Activated CD4-positive, alpha-beta T cell treated with anti-CD3 and anti-CD28 coated beads, Interleukin-10, Interleukin-2, amounts not matched to agents 100 ng/mL and 50 ng/mL, durations not matched to agents 16 hours and 8 hours (primary cell): ENCODE measurements around the gene FAIM.
"Not testable (repeated sequence)": the region's sequence is repeated elsewhere in the genome, so short reads cannot be mapped to it uniquely, and the experiment has no call there.

ENCODE experiments used
- DNase-seq: peaks from one replicate; pipeline ENCODE4 v3.0.0-alpha.2; 2020

FAIM gene

GRCh38 chr3:138604106-138604595 lies 4.4 kb upstream of the FAIM start:
- DNase-seq, result not testable (repeated sequence)

GRCh38 chr3:138609898-138610266 lies 1.3 kb downstream of the FAIM start:
- DNase-seq, result no peak

DNA sequence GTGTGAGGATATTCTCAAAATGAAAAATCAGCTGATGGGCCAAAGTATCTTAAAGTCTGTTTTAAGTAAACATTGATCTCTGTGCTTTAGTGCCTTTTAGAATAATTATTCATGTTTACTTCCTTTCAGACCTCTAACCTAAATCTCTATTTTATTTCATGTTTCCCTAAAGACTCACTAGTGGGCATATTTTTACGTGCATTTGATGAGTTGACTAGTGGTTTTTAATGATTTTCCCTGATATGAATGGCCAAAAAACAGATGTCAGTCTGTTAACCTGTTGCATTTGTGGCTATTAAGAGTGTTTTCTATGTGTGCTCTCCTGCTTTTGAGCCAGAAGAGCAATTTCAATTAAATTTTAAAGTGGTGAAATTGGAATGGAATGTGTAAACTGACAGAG lies 6.9 kb downstream of the FAIM start:
- DNase-seq, result no peak

DNA sequence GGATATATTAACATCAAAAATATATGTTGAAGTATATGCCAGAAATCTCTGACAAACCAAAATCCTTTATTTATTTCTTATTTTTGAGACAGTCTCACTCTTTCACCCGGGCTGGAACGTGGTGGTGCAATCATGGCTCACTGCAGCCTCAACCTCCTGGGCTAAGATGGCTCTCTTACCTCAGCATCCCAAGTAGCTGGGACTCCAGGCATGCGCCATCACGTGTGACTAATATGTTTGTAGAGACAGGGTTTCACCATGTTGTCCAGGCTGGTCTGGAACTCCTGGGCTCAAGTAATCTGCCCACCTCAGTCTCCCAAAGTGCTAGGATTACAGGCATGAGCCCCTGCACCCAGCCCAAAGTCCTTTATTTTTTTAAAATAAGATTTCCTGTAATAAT lies 11.9 kb downstream of the FAIM start:
- DNase-seq, result no peak

DNA sequence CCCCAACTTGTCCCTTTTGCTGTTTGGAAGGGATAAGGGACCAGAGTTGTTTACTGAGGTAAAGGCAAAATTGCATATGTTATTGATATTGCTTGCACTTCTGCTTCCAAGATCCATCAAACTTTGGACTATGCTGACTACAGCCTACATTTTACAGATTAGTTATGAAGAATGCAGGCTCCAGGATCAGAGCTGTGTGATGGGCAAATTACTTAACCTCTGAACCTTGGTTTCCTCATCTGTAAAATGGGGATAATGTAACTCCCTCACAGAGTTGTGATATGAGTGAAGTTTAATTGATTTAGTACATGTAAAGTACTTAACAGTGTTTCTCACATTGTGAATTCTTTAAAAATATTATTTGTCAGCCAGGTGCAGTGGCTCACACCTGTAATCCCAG lies 15.9 kb downstream of the FAIM start:
- DNase-seq, result no peak

- no peak for DNase-seq
These were observed 17.3 kb downstream of the FAIM start for GRCh38 chr3:138625707-138626365.

DNA sequence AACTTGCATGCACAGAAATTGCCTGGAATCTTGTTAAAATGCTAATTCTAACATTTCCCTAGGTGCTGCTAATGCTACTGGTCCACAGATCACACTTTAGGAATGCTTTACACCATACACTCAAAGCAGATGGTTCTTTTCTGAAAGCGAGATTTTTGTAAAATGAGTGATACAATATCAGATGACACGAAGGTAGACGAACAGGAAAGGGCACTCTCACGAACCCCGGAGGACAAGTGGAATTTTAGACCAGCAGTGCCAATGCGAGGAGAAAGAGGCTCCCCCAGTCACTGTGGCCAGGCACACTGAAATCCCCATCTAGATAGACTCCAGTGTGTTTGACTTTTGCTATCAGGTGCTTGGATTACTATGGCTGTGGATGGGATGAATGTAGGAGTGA lies 21.0 kb downstream of the FAIM start:
- DNase-seq, result no peak

DNA sequence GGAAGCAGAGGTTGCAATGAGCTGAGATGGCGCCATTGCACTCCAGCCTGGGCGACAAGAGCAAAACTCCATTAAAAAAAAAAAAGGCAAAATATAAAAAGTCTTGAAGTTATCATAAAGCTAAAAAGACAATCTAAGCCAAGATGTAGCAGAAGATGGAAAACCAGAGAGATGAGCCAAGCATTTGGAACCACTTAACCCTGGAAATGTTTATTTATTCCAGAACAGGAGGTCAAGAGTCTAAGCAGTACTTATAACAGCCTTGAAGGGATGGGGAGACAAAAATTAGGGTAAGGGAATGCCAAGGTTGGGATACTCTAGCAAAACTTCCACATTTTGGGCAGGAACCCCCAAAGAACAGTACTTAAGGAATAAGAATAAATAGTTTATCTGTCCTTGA lies 30.1 kb downstream of the FAIM start:
- no peak for DNase-seq

DNA sequence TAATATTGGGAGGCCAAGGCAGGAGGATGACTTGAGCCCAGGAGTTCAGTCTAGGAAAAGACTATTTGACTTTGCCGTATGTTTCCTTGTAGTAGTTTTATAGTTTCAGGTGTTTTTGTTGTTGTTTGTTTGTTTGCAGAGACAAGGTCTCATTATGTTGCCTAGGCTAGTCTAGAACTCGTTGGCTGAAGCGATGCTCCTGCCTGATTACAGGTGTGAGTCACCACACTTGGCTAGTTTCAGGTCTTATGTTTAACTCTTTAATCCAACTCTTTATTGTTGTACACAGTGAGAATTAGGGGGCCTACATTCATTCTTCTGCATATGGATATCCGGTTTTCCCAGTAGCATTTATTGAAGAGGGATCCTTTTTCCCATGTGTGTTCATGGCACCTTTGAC lies 32.0 kb downstream of the FAIM start:
- DNase-seq, result no peak

DNA sequence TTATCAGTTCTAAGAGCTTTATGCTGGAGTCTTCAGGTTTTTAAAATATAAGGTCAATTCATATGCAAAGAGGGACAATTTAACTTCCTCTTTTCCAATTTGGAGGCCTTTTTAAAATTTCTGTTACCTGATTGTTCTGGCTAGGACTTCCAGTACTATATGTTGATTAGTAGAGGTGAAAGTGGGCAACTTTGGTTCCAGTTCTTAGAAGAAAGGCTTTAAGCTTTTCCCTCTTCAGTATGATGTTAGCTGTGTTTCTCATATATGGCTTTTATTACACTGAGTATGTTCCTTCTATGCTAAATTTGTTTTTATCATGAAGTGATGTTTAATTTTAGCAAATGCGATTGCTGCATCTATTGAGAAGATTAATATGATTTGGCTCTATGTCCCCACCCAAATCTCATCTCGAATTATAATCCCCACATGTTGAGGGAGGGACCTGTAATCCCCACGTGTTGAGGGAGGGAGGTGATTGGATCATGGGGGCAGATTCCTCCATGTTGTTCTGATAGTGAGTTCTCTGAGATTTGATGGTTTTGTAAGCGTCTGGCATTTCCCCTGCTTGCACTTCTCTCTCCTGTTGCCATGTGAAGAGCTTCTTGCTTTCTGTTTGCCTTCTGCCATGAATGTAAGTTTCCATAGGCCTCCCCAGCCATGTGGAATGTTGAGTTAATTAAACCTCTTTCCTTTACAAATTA lies 33.8 kb downstream of the FAIM start:
- no peak for DNase-seq

DNA sequence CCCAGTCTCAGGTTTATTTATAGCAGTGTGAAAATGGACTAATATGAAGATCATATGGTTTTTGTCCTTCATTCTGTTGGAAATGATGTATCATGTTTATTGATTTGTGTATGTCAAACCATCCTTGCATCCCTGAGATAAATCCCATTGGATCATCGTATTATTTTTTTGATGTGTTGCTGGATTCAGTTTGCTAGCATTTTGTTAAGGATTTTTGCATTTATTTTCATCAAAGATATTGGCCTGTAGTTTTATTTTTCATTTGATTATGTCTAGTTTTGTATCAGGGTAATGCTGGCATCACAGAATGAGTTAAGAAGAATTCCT lies 34.3 kb downstream of the FAIM start:
- no peak for DNase-seq

DNA sequence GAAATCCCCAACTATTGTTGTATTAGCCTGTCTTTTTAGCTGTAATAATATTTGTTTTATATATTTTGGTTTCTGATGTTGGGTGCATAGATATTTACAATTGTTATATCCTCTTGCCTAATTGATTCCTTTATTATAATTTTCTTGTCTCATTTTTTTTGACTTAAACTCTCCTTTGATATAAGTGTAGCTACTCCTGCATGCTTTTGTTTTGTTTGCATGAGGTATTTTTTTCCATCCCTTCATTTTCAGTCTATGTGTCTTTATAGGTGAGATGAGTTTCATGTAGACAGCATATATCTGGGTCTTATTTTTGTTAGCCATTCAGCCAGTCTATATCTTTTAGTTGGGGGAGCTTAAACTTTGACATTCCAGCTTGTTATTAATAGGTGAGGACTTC lies 37.4 kb downstream of the FAIM start:
- no peak for DNase-seq

- no peak for DNase-seq
These were observed 37.9 kb downstream of the FAIM start for GRCh38 chr3:138646513-138646912.

DNA sequence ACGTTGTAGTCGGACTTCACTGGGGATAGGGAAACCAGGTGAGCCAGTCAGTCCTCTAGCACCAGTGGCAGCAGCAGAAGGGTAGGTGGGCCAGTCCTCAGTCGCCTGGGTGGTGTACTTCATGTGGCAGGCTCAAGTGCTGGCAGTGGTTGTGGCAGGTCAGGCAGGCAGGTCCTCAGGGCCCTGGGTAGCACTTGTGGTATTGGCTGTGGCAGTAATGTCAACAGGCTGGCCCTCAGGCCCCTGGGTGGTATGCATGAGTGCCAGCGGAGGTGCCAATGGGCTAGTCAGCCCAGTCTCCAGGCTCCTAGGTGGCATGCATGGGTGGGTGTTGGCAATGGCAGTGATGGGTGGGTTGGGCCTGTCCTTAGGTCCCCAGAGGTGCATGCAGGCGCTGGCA lies 40.6 kb downstream of the FAIM start:
- no peak for DNase-seq

DNA sequence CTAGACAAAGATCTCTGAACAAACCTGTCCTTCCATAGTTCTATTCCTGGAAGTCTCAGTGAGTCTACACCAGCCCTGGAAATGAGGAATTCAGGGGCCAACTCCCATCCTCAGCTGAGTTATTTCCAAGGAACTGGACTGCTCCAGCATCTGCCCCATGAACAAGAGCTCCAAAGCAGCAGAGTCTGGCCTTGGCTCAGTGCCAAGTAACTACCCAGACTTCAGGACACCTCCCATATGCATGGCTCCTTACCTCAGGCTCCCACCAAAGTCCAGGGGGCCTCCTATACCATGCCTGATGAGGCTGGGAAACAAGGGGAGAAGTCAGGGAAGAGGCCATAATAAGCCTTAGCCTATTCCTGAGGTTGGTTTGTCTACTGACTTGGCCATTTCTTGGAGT lies 45.0 kb downstream of the FAIM start:
- DNase-seq, result no peak

DNA sequence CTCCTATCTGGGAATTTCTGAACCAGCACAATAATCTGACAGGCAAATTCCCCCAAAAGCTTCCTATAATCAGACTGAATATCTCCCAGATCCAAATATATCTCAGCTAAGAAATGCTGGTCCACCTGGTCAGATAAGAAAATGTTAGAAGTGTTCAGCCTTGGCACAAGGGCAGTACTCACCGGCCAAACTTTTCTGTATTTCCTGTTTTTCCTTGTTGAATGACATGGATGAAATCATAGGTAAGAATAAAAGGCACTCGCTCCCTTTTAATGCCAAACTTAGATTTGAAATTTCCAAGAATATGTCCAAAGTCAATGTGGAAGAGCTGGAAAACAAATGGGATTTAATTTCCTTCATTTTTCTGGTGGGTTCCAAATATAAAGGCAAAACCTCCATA lies 48.9 kb downstream of the FAIM start:
- DNase-seq, result no peak

DNA sequence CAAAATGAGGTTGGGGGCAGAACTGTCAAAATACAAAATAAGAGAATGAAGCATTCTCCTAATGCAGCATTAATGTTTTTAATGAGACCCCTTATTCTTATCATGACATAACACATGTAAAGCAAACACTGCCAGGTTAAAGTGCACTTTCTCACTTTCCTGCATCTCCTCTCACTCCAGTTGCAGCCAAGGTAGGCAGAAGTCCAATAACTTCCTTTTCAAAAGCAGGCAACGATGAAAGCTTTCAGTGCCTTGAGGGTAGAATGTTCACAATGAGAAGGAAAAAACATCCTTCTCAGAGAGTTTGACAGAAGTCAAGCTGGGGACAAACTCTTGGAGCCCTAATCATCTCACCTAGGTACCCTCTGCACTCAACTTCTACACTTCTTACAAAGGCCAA lies 59.5 kb downstream of the FAIM start:
- DNase-seq, result no peak

- DNase-seq, result no peak
These were observed 61.8 kb downstream of the FAIM start for GRCh38 chr3:138670407-138670806.

DNA sequence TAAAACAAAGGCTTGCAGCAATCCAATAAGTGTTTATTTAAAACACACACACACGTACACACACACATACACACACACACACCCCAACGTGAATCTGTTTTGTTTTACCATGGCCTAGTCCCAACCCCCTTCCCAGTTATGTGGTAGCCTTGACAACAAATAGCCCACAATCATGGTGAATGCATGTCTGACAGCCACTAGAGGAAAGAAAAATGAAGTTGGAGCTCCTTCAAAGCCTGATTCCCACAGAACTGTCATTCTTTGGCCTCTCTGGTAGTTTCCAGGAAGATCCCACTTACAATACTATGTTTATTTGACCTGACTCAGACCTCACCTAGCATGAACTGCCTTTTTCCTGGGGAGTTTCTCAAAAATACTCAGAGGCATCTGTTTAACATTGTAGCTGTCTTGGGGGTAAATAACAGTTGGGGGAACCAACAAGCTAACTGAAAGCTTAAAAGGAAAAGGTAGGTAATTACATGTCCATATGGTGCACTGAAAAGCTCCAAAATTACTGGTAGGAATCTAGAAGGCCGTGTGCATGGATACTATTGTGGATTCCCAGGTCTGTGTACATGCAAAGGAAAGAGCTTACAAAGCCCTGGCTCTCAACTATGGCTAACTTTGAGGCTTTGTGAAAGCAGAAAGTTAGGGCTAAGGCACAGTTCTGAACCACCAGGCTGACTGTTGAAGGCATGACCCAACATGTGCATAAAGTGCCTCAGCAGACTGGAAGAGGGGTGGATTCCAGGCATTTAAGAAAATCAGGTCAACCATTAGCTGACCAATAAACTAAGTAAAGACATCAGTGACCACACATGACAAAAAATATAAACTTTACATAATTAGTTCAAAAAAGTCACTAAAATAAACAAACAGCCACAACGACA lies 65.3 kb downstream of the FAIM start:
- no peak for DNase-seq

DNA sequence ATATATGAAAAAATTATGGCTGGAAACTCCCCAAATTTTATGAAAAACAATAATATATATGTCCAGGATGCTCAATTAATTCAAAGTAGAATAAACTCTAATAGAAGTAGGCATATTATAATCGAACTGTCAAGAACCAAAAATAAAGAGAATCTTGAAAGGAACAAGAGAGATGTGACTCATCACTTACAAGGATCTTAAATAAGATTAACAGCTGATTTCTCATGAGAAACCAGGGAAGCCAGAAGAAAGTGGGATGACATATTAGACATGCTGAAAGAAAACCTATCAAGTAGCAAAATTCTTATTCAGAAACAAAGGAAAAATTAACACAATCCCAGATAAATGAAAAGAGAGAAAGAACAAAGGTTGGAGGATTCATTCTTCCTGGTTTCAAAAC lies 66.8 kb downstream of the FAIM start:
- DNase-seq, result no peak

DNA sequence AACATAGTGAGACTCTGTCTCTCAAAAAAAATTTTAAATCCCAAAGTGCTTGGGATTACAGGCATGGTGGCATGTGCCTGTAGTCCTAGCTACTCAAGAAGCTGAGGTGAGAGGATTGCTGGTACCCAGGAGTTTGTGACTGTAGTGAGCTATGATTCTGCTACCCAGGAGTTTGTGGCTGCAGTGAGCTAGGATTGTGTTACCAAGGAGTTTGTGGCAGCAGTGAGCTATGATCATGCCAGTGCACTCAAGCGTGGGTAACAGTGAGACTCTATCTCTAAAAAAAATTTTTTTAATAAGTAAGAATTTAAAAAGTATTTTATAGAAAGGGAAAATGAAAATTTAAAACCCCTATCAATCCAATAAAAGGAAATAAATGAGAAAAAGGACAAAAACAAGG lies 69.5 kb downstream of the FAIM start:
- no peak for DNase-seq

DNA sequence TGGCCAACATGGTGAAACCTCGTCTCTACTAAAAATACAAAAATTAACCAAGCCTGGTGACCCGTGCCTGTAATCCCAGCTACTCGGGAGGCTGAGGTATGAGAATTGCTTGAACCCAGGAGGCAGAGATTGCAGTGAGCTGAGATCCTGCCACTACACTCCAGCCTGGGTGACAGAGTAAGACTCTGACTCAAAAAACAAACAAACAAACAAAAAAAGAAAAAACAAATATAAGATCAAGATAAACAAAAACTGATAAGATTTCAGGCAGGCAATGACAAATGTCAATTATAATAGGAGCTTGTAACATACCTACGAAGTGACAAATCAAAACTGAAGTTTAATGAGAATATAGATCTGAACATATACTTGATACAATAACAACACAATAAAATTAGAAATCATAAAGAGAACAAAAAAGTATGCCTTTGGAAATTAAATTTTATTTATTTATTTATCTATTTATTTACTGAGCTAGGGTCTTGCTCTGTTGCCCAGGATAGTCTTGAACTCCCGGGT lies 70.4 kb downstream of the FAIM start:
- DNase-seq, result no peak

- DNase-seq, result not testable (repeated sequence)
These were observed 72.4 kb downstream of the FAIM start for GRCh38 chr3:138680974-138681373.
